NCI-H2107 treated with DMSO at 0.1 percent for 48 hours (cell line): ENCODE data around the gene ABCA3.

Source experiments
- DNase-seq: peaks from one replicate; lab custom pipeline; 2025; ENCODE audit not compliant: unreplicated experiment; lab: John Stamatoyannopoulos, UW

The ABCA3 gene

GRCh38 chr16:2357331-2357730 is 16.8 kb upstream of the ABCA3 start:
- no peak for DNase-seq

- no peak for DNase-seq
Observed at GRCh38 chr16:2350500-2350899, 10.0 kb upstream of the ABCA3 start.

- DNase-seq = no peak
Observed at GRCh38 chr16:2343211-2343610, 2.7 kb upstream of the ABCA3 start.

GRCh38 chr16:2341456-2342447 is 1.2 kb upstream of the ABCA3 start:
- no peak for DNase-seq

DNA sequence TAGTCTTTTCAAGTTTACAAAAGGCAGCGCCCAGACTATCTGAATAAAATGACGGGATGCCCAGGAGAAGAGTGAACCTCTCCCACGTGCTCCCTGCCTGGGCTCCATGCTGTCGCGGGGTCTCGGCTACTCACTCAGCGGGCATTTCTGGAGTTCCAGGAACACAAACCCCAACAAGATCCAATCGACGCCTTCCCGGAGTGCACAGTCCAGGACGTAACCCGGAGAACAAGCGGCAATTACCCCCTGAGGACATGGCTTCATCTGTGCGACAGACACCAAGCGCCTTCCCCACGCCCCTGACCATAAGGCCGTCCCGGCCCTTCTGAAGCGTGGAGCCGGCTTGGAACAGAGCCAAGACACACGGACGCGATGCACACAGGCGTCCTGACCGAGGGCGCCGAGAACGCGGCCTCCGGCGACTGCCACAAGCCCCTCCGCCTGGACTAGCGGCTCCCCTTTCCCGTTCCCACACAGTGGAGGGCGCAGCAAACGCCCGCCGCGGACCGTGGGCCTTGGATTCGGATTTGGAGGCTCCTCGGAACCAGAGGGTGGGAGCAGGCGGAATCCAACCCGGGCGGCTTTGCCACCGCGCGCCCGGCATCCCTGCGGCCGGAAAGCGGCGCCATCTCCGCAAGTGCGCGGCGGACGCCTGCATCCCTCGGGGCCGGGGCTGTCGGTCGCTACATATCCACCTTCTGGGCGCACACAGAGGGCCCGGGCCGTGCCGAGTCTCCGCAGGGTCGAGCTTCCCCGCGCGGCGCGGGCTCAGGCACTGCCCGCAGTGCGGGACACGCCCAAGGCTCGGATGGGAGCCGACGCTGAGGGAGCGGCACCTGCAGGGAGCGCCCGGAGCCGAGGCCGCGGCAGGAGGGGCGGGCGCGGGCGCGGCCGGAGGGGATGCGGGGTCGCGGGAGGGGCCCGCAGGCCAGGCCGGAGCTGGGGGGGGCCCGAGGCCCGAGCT is 725 bp downstream of the ABCA3 start:
- DNase-seq = no peak

DNA sequence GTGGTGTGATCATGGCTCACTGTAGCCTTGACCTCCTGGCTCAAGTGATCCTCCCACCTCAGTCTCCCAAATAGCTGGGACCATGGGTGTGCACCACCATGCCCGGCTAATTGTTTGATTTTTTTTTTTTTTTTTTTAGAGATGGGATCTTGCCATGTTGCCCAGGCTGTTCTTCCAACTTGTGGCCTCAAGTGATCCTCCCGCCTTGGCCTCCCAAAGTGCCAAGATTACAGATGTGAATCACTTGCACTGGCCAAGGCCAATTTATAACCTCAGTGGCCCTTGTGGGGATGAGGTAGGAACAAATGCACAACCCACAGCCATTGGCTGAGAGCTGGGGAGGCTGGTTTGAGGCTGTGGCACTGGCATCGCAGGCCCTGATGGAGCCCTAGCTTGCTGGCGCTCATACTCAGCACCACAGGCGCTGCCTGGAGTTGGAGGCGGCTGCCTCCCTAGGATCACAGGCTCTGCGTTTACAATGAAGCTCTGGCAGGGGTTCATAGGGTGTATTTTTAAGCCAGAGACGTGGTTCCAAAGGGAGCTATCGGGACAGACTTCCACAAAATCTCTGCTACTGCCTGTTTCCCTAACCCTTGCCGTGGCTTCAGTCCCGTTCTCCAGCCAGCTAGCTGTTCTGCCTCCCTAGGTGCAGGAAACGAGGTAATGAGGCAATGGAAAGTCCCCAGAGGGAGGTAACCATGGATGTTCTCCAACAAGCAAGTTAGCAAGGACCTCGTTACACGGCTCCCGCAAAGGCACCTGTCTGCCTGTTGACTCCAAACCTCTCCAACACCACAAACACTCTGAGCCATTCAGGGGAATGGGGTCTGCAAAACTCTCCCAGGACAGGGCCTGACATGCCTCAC is 2.9 kb downstream of the ABCA3 start:
- peak; percentile 46 for DNase-seq

DNA sequence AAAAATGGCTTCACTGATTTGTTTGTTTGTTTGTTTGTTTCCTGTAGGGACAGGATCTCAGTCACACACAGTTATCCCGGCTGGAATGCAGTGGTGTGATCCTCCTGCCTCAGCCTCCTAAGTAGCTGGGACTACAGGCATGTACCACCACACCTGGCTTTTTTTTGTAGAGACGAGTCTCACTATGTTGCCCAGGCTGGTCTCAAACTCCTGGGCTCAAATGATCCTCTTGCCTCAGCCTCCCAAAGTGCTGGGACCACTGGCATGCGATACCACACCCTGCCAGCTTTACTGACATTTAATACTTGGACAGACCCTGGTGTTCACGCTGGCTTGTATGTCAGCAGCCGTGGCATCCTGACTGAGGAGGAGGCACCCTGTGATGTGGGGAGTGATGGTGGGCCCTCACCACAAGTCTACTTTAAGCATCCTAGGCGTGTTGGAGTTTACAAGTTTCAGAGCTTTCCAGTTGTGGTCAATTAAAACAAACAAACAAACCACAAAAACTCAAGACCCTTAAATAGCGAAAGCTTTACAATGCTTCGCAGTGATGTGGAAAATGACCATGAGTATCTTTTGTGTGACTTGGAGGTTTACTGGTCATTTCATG is 5.1 kb downstream of the ABCA3 start:
- no peak for DNase-seq

DNA sequence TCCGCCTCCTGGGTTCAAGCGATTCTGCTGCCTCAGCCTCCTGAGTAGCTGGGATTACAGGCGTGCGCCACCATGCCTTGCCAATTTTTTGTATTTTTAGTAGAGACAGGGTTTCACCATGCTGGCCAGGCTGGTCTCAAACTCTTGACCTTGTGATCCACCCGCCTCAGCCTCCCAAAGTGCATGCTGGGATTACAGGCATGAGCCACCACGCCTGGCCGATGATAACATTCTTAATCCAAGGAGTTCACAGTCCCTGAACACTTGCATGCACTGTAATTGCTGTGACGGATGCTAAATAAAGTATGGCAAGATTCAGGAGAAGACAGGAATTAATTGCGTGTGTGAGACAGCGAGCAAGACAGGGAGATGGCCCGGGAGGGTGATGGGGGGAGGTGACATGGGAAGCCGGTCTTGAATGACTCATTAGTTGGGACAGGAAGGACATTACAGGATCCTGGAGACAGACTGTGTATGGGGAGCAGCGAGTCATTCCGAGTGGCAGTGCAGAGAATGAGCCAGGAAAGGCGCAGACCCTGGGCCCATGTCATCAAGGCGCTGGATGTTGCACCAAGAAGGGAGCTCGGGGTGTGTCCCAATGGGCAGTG is 6.7 kb downstream of the ABCA3 start:
- no peak for DNase-seq

- no peak for DNase-seq
Observed at GRCh38 chr16:2333231-2333630, 7.3 kb downstream of the ABCA3 start.

- no peak for DNase-seq
Observed at GRCh38 chr16:2331931-2332267, 8.6 kb downstream of the ABCA3 start.

DNA sequence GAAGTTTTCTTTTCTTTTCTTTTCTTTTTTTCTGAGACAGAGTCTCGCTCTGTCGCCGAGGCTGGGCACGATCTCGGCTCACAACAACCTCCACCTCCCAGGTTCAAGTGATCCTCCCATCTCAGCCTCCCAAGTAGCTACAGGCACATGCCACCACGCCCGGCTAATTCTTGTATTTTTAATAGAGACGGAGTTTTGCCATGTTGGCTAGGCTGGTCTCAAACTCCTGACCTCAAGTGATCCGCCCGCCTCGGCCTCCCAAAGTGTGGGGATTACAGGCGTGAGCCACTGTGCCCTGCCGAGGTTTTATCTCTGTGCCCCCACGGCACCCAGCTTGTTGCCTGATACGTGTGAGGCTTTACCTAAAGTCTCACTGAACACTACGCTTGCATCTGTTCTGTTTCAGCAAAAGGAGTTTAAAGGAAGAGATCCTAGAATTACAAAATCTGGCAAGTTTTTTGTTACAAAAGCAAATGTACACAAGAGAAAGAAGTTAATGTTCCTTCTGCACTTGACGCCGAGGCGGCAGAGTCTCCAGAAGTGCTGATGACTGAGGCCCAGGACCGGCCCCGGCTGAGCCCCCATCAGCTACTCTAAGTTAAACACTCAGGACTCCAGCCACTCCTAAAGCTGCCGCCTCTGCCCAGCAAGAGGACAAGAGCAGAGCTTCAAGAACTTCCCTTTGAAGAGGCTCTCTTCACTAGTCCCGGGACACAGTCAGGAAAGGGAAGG is 9.2 kb downstream of the ABCA3 start:
- no peak for DNase-seq

GRCh38 chr16:2329532-2329931 is 11.0 kb downstream of the ABCA3 start:
- no peak for DNase-seq

- no peak for DNase-seq
Observed at GRCh38 chr16:2328428-2328827, 12.1 kb downstream of the ABCA3 start.

GRCh38 chr16:2326191-2326590 is 14.3 kb downstream of the ABCA3 start:
- no peak for DNase-seq

DNA sequence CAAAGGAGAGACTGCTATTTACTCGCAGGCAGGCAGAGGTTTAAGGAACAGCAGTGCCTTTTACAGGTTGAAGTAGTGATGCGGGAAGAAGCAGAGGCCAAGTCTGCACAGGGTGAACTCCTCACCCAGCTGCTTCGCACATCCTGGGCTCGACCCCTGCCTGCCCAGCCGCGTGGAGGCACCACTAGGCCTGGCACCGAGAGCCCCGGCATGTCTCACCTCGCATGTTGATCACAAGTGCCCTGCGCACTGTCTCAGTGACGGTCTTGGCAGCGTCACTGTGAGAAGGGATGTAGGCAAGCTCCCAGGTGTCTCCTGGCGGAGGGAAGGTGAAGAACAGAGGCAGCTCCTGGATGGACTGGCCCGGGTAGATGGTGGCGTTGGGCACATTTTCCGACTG is 14.7 kb downstream of the ABCA3 start:
- DNase-seq = no peak

- DNase-seq = no peak
Observed at GRCh38 chr16:2325181-2325580, 15.3 kb downstream of the ABCA3 start.

GRCh38 chr16:2324296-2324859 is 16.1 kb downstream of the ABCA3 start:
- DNase-seq = no peak

DNA sequence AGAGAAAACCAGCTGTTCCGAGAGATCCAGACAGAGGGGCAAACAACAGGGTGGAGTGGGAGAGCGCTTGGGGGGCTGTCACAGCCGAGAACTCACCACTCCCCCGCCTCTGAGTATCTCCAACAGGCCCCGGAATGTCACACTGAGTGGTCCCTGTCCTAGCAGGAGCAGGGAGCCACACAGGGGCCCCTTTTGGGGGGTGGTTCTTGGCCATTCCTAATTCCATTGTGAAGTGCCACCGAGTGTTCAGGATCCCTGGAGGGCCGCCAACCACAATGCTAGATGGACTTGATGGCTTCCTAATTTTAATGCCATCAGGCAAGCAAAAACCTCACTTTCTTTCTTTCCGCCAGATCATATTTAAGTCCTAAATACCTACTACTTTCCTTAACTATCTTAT is 16.8 kb downstream of the ABCA3 start:
- no peak for DNase-seq

DNA sequence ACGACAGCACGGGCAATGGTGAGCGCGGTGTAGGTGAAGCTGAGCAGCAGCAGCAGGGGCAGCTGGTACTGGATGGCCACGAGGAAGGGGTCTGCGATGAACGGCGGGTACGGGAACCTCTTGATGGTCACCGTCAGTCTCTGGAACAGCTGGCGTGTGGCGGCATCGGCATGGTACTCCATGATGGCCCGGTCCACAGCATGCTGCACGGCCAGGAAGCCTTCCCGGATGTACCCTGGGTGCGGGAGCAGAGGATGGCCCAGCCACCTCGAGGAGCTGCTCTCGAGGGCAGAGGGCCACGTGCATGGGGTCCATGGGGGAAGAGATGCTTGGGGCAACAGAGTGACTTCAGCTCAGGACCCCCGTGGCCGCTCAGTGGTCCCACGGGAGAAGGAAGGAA is 20.9 kb downstream of the ABCA3 start:
- no peak for DNase-seq
